ENCODE measurements around the gene GTF2A1L. TPM values are rescaled to one million over a fixed set of nuclear protein-coding genes. Genes with fewer than 3 reads are reported as not detected.

The GTF2A1L gene
- total RNA-seq, 1 donor from 2014 or later, result not detected

DNA sequence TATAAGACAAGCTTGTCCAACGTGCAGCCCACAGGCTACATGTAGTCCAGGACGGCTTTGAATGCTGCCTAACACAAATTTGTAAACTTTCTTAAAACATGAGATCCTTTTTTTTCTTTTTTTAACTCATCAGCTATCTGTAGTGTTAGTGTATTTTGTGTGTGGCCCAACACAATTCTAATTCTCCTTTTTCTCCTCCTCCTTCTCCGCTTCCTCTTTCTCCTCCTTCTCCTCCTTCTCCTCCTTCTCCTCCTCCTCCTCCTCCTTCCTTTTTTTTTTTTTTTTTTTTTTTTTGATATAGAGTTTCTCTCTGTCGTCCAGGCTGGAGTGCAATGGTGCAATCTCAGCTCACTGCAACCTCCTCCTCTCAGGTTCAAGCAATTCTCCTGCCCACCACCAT is 39.3 kb upstream of the GTF2A1L start:
- Histone ChIP-seq H3K4me1 (no peaks in the 10 kb centered on the region), H3K27ac (no peak overlapping the region), H3K36me3 (no peaks in the 10 kb centered on the region), H3K9me3 (no peaks in the 10 kb centered on the region), H3K4me3 (no peak overlapping the region), H3K27me3 (no peaks in the 10 kb centered on the region)
- intact Hi-C loops (cut with DNase I), result no loop called here
- ATAC-seq, result no peak
- DNase-seq, result no peak
- TF ChIP-seq, protein P1, sequence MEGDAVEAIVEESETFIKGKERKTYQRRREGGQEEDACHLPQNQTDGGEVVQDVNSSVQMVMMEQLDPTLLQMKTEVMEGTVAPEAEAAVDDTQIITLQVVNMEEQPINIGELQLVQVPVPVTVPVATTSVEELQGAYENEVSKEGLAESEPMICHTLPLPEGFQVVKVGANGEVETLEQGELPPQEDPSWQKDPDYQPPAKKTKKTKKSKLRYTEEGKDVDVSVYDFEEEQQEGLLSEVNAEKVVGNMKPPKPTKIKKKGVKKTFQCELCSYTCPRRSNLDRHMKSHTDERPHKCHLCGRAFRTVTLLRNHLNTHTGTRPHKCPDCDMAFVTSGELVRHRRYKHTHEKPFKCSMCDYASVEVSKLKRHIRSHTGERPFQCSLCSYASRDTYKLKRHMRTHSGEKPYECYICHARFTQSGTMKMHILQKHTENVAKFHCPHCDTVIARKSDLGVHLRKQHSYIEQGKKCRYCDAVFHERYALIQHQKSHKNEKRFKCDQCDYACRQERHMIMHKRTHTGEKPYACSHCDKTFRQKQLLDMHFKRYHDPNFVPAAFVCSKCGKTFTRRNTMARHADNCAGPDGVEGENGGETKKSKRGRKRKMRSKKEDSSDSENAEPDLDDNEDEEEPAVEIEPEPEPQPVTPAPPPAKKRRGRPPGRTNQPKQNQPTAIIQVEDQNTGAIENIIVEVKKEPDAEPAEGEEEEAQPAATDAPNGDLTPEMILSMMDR (IDR thresholded peaks at IDR 0.05), result no peak

DNA sequence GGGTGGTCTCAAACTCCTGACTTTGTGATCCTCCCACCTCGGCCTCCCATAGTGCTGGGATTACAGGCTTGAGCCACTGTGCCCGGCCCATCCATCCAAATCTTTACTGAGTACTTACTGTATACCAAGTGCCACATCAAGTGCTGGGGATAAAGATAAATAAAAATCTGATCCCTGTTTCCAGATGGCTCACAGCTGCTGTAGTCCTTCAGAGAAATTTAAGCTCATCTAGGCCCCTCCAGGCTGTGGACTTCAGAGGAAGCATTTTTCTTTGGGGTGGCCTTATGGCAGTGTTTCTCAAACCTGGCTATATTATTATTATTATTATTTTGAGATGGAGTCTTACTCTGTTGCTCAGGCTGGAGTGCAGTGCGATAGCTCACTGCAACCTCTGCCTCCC is 33.7 kb upstream of the GTF2A1L start:
- DNase-seq (no peak), ATAC-seq (no peak)
- no peak overlapping the region for H3K27ac ChIP-seq
- no peaks in the 10 kb centered on the region for H3K36me3 ChIP-seq
- H3K4me3 ChIP-seq, result no peak overlapping the region
- TF ChIP-seq, protein P1 (IDR thresholded peaks at IDR 0.05), result no peak
- intact Hi-C loops (cut with DNase I), result no loop called here
- H3K9me3 ChIP-seq, result no peaks in the 10 kb centered on the region
- peaks cover 3% of the 10 kb centered on the region for H3K4me1 ChIP-seq
- no peaks in the 10 kb centered on the region for H3K27me3 ChIP-seq

DNA sequence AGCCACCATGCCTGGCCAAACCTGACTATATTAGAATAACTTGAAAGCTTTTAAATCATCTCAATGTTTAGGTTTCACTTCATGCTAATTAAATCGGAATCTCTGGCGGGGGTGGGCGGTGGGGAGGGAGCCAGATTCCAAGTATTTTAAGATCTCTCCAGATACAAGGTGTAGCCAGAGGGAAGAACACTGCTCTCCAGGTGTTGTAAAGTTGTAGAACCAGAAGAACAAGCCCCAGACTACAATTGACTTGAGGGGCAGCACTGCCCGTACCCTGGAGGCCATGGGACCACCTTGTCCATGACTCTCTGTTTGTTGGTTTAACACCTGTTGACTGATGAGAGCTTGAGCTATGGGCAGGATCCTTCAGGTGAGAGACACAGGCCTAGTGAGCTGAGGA is 33.1 kb upstream of the GTF2A1L start:
- H3K4me1 ChIP-seq, result peaks cover 4% of the 10 kb centered on the region
- H3K9me3 ChIP-seq, result no peaks in the 10 kb centered on the region
- no peak overlapping the region for H3K4me3 ChIP-seq
- ATAC-seq (no peak), DNase-seq (no peak)
- H3K27me3 ChIP-seq, result no peaks in the 10 kb centered on the region
- no peaks in the 10 kb centered on the region for H3K36me3 ChIP-seq
- intact Hi-C loops (cut with DNase I), result no loop called here
- H3K27ac ChIP-seq, result no peak overlapping the region
- TF ChIP-seq, protein P1 (IDR thresholded peaks at IDR 0.05), result no peak

DNA sequence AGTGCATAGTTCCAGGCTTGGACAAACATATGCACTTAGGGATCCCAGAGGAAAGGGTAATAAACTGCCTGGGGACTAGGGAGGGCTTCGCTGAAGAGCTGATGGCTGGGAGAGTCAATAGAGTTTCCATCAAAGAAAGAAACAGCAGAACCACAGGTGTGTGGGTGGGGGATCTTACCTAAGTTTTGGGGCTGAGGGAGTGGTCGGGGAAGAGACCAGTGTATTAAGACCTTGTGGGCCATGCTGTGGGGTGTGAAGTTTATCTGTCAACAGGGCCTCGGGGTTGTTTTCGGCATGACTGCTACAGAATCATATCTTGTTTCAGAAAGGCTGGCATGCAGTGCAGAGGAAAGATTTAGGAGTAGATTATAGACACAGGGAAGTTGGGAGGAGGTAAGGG is 31.2 kb upstream of the GTF2A1L start:
- H3K27ac ChIP-seq, result no peak overlapping the region
- H3K27me3 ChIP-seq, result no peaks in the 10 kb centered on the region
- no peaks in the 10 kb centered on the region for H3K9me3 ChIP-seq
- DNase-seq (no peak), ATAC-seq (no peak)
- H3K36me3 ChIP-seq, result no peaks in the 10 kb centered on the region
- TF ChIP-seq, protein P1 (IDR thresholded peaks at IDR 0.05), result no peak
- intact Hi-C loops (cut with DNase I), result no loop called here
- H3K4me3 ChIP-seq, result no peak overlapping the region
- H3K4me1 ChIP-seq, result peaks cover 4% of the 10 kb centered on the region

DNA sequence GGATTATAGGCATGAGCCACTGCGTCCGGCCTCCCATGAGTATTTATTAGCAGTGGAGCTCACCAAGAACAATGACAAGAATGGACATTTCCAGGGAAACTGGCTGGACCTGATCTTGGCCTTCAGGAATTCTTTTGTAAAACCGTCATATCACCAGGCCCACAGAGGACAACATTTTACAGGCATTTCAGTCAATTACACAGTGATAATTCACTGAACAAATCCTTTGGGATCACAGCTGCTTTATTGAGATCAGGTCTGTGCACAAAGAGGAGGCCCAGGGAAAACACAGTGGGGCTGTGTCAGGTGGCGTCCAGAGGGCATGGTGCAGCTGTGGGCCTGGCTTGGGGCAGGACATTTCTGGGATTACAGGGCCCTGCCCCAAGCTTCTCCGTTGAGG is 30.1 kb upstream of the GTF2A1L start:
- peaks cover 4% of the 10 kb centered on the region for H3K4me1 ChIP-seq
- intact Hi-C loops (cut with DNase I), result no loop called here
- no peaks in the 10 kb centered on the region for H3K9me3 ChIP-seq
- H3K36me3 ChIP-seq, result no peaks in the 10 kb centered on the region
- no peak for ATAC-seq
- no peaks in the 10 kb centered on the region for H3K27me3 ChIP-seq
- TF ChIP-seq, protein P1 (IDR thresholded peaks at IDR 0.05), result no peak
- no peak overlapping the region for H3K27ac ChIP-seq
- no peak overlapping the region for H3K4me3 ChIP-seq
- no peak for DNase-seq

DNA sequence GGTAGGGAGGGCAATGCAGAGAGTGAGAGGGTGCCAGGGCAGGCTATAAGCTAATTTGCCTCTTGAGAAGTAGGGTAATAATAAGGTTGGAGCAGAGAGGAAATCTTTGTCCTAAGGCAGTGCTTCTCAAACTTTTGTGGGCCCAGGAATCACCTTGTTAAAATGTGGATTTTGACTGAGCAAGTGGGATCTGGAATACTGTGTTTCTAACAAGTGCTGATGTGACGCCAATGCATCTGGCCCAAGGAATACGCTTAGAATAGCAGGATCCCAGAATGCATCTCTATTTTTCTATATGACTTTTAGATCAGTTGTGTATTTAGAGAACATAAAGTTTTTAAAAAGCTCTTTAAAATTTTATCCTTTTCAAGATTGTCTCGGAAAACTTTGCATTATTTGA is 29.7 kb upstream of the GTF2A1L start:
- no peaks in the 10 kb centered on the region for H3K27me3 ChIP-seq
- no peak overlapping the region for H3K4me3 ChIP-seq
- no peaks in the 10 kb centered on the region for H3K9me3 ChIP-seq
- H3K4me1 ChIP-seq, result peaks cover 4% of the 10 kb centered on the region
- intact Hi-C loops (cut with DNase I), result no loop called here
- no peaks in the 10 kb centered on the region for H3K36me3 ChIP-seq
- H3K27ac ChIP-seq, result no peak overlapping the region
- ATAC-seq, result no peak
- TF ChIP-seq, protein P1 (IDR thresholded peaks at IDR 0.05), result no peak
- no peak for DNase-seq
